Panc1 (cell line): Measurements from ENCODE around the gene GPR152. TPM values are rescaled to one million over a fixed set of nuclear protein-coding genes. Genes with fewer than 3 reads are reported as not detected.

Experiments
- ATAC-seq: fragments of 200-7000 bp; cut with Tn5 transposase; 2 replicates; pipeline ENCODE4 v1.9.1; 2020; ENCODE audit warnings: mild to moderate bottlenecking, moderate library complexity
- BruUV-seq: library from RNA; stranded (reverse); fragments of 400-500 nt; replicated peaks from 2 replicates; lab custom pipeline; 2021; lab: Mats Ljungman, UMichigan
- CTCF ChIA-PET: fragments of 300-600 bp; sonication (Branson Sonifier 250); formaldehyde crosslinking; loops from one replicate; lab custom pipeline; 2022; ENCODE audit warnings: antibody characterized with exemption; lab: Charles Lee
- POLR2A ChIA-PET: fragments of 300-600 bp; sonication (Branson Sonifier 250); formaldehyde crosslinking; loops from one replicate; lab custom pipeline; 2022; ENCODE audit warnings: antibody characterized with exemption; lab: Charles Lee
- DNase-seq: peaks from one replicate; pipeline ENCODE4 v3.0.0-alpha.2; 2010; ENCODE audit warnings: low read depth, low spot score
- H3K27ac ChIP-seq: 2 replicates; pipeline ENCODE4 v1.5.1; 2011; ENCODE audit warnings: mild to moderate bottlenecking, low read length, inconsistent platforms
- H3K27me3 ChIP-seq: fragments of 200-500 bp; sonication (Bioruptor generic); 2 replicates; pipeline ENCODE4 v1.6.0; 2014; ENCODE audit warnings: low read length, inconsistent platforms; ENCODE audit not compliant: control insufficient read depth, insufficient read depth
- H3K36me3 ChIP-seq: fragments of 200-500 bp; sonication (Bioruptor generic); 2 replicates; pipeline ENCODE4 v1.5.1; 2014; ENCODE audit warnings: inconsistent platforms, mild to moderate bottlenecking, low read length, moderate library complexity; ENCODE audit not compliant: control insufficient read depth, insufficient read depth
- H3K4me1 ChIP-seq: 2 replicates; pipeline ENCODE4 v1.5.1; 2011; ENCODE audit warnings: inconsistent platforms, mild to moderate bottlenecking, low read length, moderate library complexity; ENCODE audit not compliant: control insufficient read depth, insufficient read depth
- H3K4me3 ChIP-seq, 2 experiments: 2 replicates each; pipeline ENCODE4 v1.5.1; 2011 to 2012; ENCODE audit warnings: low read depth in 2 of 2, low read length in 2 of 2, mild to moderate bottlenecking in 2 of 2, inconsistent platforms in 1 of 2, moderate library complexity in 1 of 2
- H3K9me3 ChIP-seq: fragments of 200-500 bp; sonication (Bioruptor generic); 2 replicates; pipeline ENCODE4 v1.5.1; 2014; ENCODE audit warnings: low read depth, mild to moderate bottlenecking, inconsistent platforms, low read length, moderate library complexity; ENCODE audit not compliant: control insufficient read depth, insufficient read depth
- POLR2AphosphoS5 ChIP-seq: IDR thresholded peaks from 2 replicates; pipeline ENCODE4 v1.6.1; 2012; ENCODE audit warnings: mild to moderate bottlenecking, low read depth, low read length, moderate library complexity
- SIN3A ChIP-seq: IDR thresholded peaks from 2 replicates; pipeline ENCODE4 v1.6.1; 2012; ENCODE audit warnings: low read depth, mild to moderate bottlenecking, low read length, moderate library complexity, borderline replicate concordance; ENCODE audit not compliant: insufficient read depth
- TCF7L2 ChIP-seq: IDR thresholded peaks from 2 replicates; pipeline ENCODE4 v1.6.1; 2011; ENCODE audit warnings: mild to moderate bottlenecking, low read depth, low read length, inconsistent platforms
- in situ Hi-C: cut with HindIII; loops from 2 replicates; pipeline ENCODE4 v1.10.0; 2016; ENCODE audit warnings: low sequenced_read_pairs, low pct_unique_long_range_greater_than_20kb
- intact Hi-C: fragments of 100-400 bp; cut with micrococcal nuclease; formaldehyde crosslinking; loops from one replicate; pipeline ENCODE4 v1.10.0; 2022; ENCODE audit not compliant: unreplicated experiment
- total RNA-seq: library from RNA; stranded (reverse); gene quantifications from one replicate; pipeline ENCODE4 v1.2.1, GENCODE V29; 2021; ENCODE audit not compliant: unreplicated experiment
- TF ChIP-seq, protein P1 (sequence below): fragments of 450-650 bp; IDR thresholded peaks from 2 replicates; pipeline ENCODE4 v1.5.1; 2017; ENCODE audit warnings: mild to moderate bottlenecking
- TF ChIP-seq, protein P2 (sequence below), 2 experiments: IDR thresholded peaks; 2 replicates each; pipeline ENCODE4 v1.6.1; 2011 to 2012; ENCODE audit warnings: low read depth in 2 of 2, control low read depth in 1 of 2, low read length in 1 of 2, mild to moderate bottlenecking in 1 of 2, moderate library complexity in 1 of 2; ENCODE audit not compliant: insufficient read depth in 1 of 2

The GPR152 gene
- total RNA-seq, 1 experiment from 2014 or later, result not detected

DNA sequence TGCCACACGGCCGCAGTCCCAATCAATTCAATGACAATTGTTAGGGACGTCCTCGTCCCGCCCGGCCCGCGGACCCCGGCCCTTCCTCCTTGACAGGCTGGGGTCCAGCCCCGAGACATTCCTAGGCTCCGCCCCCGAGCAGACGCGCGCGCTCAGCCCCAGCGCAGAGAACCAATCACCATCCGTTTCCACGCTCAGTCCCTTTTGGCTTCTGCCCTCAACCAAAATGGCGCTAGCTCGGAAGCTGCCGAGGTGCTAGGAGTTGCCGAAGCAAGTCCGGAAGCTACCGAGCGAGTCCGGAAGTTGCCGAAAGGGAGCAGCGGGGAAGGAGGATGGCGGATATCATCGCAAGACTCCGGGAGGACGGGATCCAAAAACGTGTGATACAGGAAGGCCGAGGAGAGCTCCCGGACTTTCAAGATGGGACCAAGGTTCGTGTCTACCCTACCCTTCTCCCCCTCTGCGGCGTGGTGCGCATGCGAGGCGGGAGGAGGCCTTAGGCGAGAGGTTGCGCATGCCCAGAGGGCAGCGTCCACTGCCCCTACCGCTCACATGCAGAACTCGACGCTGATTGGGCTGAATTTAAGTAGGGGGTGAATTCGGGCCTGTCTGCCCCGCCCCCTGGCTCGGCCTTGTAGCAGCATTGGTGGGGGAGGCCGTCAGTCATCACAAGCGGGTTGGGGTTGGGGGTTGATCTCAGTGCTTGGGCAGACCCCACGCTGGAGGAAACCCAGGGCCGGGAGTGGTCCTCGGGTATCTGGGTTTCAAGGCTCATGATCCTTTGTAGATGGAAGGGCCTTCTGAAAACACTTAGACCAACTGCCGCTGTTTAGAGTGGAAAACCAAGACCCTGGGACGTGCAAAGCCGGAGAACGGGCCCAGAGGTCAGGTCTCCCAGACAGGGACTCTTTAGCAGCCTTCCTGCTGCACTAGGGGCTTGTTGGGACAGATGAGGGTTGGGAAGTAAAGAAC, 30.6 kb upstream of the GPR152 start, which contains the start of gene AIP:
AIP (plus strand) TSS at position 200 of the 972 bp plus-strand sequence; CDS start at position 333, 133 bp downstream.
- POLR2A ChIA-PET, result interaction anchor here (0.6 to 0.7 kb wide), 2 partner anchors 15 to 70 kb away, joined by 3 read pairs; no protein-coding TSS in a partner anchor
- CTCF ChIA-PET, result interaction anchor here (0.5 kb wide), 1 partner anchor 500 kb away, joined by 6 read pairs; no protein-coding TSS in a partner anchor
- no peaks in the 10 kb centered on the region for H3K27me3 ChIP-seq
- TSS peak; percentile 91 for BruUV-seq
- H3K27ac ChIP-seq, result peak within 1 kb of the TSS; percentile 91
- peak within 1 kb of the TSS; percentile 66 to 89 for H3K4me3 ChIP-seq
- peaks cover 15% of the 10 kb centered on the region; the same call in 1 of the 2 replicates for H3K4me1 ChIP-seq
- DNase-seq, result peak; percentile 97
- no peaks in the 10 kb centered on the region for H3K36me3 ChIP-seq
- TF ChIP-seq SIN3A (no peak), TCF7L2 (no peak), POLR2AphosphoS5 (peak; percentile 71)
- TF ChIP-seq, protein P1, sequence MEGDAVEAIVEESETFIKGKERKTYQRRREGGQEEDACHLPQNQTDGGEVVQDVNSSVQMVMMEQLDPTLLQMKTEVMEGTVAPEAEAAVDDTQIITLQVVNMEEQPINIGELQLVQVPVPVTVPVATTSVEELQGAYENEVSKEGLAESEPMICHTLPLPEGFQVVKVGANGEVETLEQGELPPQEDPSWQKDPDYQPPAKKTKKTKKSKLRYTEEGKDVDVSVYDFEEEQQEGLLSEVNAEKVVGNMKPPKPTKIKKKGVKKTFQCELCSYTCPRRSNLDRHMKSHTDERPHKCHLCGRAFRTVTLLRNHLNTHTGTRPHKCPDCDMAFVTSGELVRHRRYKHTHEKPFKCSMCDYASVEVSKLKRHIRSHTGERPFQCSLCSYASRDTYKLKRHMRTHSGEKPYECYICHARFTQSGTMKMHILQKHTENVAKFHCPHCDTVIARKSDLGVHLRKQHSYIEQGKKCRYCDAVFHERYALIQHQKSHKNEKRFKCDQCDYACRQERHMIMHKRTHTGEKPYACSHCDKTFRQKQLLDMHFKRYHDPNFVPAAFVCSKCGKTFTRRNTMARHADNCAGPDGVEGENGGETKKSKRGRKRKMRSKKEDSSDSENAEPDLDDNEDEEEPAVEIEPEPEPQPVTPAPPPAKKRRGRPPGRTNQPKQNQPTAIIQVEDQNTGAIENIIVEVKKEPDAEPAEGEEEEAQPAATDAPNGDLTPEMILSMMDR, result no peak
- TF ChIP-seq, protein P2, sequence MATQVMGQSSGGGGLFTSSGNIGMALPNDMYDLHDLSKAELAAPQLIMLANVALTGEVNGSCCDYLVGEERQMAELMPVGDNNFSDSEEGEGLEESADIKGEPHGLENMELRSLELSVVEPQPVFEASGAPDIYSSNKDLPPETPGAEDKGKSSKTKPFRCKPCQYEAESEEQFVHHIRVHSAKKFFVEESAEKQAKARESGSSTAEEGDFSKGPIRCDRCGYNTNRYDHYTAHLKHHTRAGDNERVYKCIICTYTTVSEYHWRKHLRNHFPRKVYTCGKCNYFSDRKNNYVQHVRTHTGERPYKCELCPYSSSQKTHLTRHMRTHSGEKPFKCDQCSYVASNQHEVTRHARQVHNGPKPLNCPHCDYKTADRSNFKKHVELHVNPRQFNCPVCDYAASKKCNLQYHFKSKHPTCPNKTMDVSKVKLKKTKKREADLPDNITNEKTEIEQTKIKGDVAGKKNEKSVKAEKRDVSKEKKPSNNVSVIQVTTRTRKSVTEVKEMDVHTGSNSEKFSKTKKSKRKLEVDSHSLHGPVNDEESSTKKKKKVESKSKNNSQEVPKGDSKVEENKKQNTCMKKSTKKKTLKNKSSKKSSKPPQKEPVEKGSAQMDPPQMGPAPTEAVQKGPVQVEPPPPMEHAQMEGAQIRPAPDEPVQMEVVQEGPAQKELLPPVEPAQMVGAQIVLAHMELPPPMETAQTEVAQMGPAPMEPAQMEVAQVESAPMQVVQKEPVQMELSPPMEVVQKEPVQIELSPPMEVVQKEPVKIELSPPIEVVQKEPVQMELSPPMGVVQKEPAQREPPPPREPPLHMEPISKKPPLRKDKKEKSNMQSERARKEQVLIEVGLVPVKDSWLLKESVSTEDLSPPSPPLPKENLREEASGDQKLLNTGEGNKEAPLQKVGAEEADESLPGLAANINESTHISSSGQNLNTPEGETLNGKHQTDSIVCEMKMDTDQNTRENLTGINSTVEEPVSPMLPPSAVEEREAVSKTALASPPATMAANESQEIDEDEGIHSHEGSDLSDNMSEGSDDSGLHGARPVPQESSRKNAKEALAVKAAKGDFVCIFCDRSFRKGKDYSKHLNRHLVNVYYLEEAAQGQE (IDR thresholded peaks at IDR 0.05; ENCODE audit: insufficient read depth in 1 of 2, low read depth in 2 of 2, low read length in 1 of 2), result peak in 1 of 2 experiments; percentile 48; a peak in 1 of 4 replicates
- peak; percentile 99 for ATAC-seq
- H3K9me3 ChIP-seq, result no peaks in the 10 kb centered on the region
- in situ Hi-C loops (no loop called here), intact Hi-C loops (no loop called here)

DNA sequence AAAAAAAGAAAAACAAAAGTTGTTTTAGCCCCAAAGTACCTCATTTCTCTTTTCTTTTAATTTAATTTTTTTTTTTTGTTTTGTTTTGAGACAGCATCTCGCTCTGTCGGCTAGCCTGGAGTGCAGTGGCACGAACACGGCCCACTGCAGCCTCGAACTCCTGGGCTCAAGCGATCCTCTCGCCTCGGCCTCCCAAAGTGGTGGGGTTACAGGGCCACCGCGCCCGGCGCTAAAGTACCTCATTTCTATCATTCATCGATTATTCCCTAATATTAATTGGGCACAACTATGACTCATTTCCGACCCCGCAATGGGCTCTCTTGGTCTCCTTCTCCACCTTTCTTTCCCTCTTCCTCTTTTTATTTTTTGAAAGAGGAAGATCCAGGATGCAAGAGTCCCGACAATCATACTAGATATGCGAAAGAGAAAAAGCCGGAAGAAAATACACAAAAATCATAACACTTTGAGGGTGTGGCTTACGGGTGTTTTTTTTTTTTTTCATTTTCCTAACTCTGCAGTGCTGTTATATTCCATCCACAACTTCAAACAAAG, 29.8 kb upstream of the GPR152 start:
- H3K4me1 ChIP-seq, result peaks cover 15% of the 10 kb centered on the region; the same call in 1 of the 2 replicates
- ChIA-PET POLR2A (interaction anchor here (0.6 kb wide), 1 partner anchor 69 kb away, joined by 3 read pairs; no protein-coding TSS in a partner anchor), CTCF (interaction anchor here (0.5 kb wide), 1 partner anchor 29 kb away, joined by 6 read pairs; no protein-coding TSS in a partner anchor)
- H3K27me3 ChIP-seq, result no peaks in the 10 kb centered on the region
- intact Hi-C loops, result no loop called here
- peak; percentile 6; the same call in 1 of the 2 replicates for ATAC-seq
- in situ Hi-C loops, result no loop called here
- H3K27ac ChIP-seq, result peak overlapping the region; percentile 91
- TF ChIP-seq, protein P1, result no peak
- TF ChIP-seq TCF7L2 (no peak), POLR2AphosphoS5 (no peak), SIN3A (no peak)
- TF ChIP-seq, protein P2 (IDR thresholded peaks at IDR 0.05; ENCODE audit: insufficient read depth in 1 of 2, low read depth in 2 of 2, low read length in 1 of 2), result no peak
- H3K9me3 ChIP-seq, result no peaks in the 10 kb centered on the region
- peak overlapping the region; percentile 66 to 89 for H3K4me3 ChIP-seq
- DNase-seq, result no peak
- no peaks in the 10 kb centered on the region for H3K36me3 ChIP-seq
- BruUV-seq, result no TSS peak
